Hepatocyte (in vitro differentiated cells): Measurements from ENCODE around the gene FGF9. TPM values are rescaled to one million over a fixed set of nuclear protein-coding genes. Genes with fewer than 3 reads are reported as not detected.

ENCODE experiments used
- DNase-seq: peaks from one replicate; pipeline ENCODE4 v3.0.0-alpha.2; 2016; ENCODE audit warnings: low spot score
- H2AFZ ChIP-seq: fragments of 200-600 bp; sonication (generic); 2 replicates; pipeline ENCODE4 v1.6.0; 2016; ENCODE audit warnings: antibody characterized with exemption, mild to moderate bottlenecking
- H3K27ac ChIP-seq: fragments of 200-600 bp; sonication (generic); 2 replicates; pipeline ENCODE4 v1.5.1; 2016; ENCODE audit warnings: mild to moderate bottlenecking
- H3K27me3 ChIP-seq: fragments of 200-600 bp; sonication (generic); 2 replicates; pipeline ENCODE4 v1.6.1; 2016
- H3K36me3 ChIP-seq: fragments of 200-600 bp; sonication (generic); replicated peaks from 2 replicates; pipeline ENCODE4 v1.5.1; 2016; ENCODE audit warnings: low read depth; ENCODE audit not compliant: insufficient read depth
- H3K4me1 ChIP-seq: fragments of 200-600 bp; sonication (generic); 2 replicates; pipeline ENCODE4 v1.5.1; 2016; ENCODE audit warnings: mild to moderate bottlenecking, moderate library complexity; ENCODE audit not compliant: insufficient read depth
- H3K4me2 ChIP-seq: fragments of 200-600 bp; sonication (generic); 2 replicates; pipeline ENCODE4 v1.6.0; 2016
- H3K4me3 ChIP-seq: fragments of 200-600 bp; sonication (generic); 2 replicates; pipeline ENCODE4 v1.5.1; 2016; ENCODE audit warnings: mild to moderate bottlenecking
- H3K79me2 ChIP-seq: fragments of 200-600 bp; sonication (generic); 2 replicates; pipeline ENCODE4 v1.6.0; 2017; ENCODE audit warnings: mild to moderate bottlenecking
- H3K9me2 ChIP-seq: fragments of 200-600 bp; sonication (generic); replicated peaks from 2 replicates; pipeline ENCODE4 v1.6.0; 2017; ENCODE audit warnings: mild to moderate bottlenecking; ENCODE audit not compliant: insufficient read depth
- H3K9me3 ChIP-seq: fragments of 200-600 bp; sonication (generic); 2 replicates; pipeline ENCODE4 v1.5.1; 2016; ENCODE audit warnings: low read depth, mild to moderate bottlenecking
- H4K20me1 ChIP-seq: fragments of 200-600 bp; sonication (generic); 2 replicates; pipeline ENCODE4 v1.6.0; 2016; ENCODE audit warnings: mild to moderate bottlenecking; ENCODE audit not compliant: insufficient read depth, poor library complexity, severe bottlenecking
- EZH2 ChIP-seq: fragments of 200-600 bp; sonication (generic); IDR thresholded peaks from 2 replicates; pipeline ENCODE4 v1.6.1; 2016; ENCODE audit warnings: antibody characterized with exemption, mild to moderate bottlenecking, borderline replicate concordance
- EZH2phosphoT487 ChIP-seq: fragments of 200-600 bp; sonication (generic); IDR thresholded peaks from one replicate; pipeline ENCODE4 v1.6.1; 2018; ENCODE audit warnings: antibody characterized with exemption, mild to moderate bottlenecking, low read depth, moderate library complexity; ENCODE audit not compliant: unreplicated experiment, severe bottlenecking
- WGBS: methylation state at CpG from one replicate; pipeline ENCODE4 v1.1.6; 2016; ENCODE audit warnings: low lambda C conversion rate; ENCODE audit errors: missing lambda C conversion rate; 5-methylcytosine and 5-hydroxymethylcytosine counted together
- polyA plus RNA-seq: library from polyadenylated mRNA; unstranded; fragments of >200 nt; fragmentation: Nextera tagmentation; extraction: Ambion mirVana; gene quantifications from 2 replicates; pipeline ENCODE4 v1.2.1, GENCODE V29; 2016
- total RNA-seq: library from RNA; depleted of rRNA; stranded (reverse); fragments of >200 nt; gene quantifications from 2 replicates; pipeline ENCODE4 v1.2.3, GENCODE V29; 2014
- TF ChIP-seq, protein P1 (sequence below): fragments of 200-600 bp; sonication (generic); IDR thresholded peaks from 2 replicates; pipeline ENCODE4 v1.5.1; 2016; ENCODE audit warnings: antibody characterized with exemption, mild to moderate bottlenecking; ENCODE audit not compliant: poor library complexity

FGF9 gene
- total and polyA plus RNA-seq, 2 experiments from 2014 or later = 1.6 to 2.0 TPM

DNA sequence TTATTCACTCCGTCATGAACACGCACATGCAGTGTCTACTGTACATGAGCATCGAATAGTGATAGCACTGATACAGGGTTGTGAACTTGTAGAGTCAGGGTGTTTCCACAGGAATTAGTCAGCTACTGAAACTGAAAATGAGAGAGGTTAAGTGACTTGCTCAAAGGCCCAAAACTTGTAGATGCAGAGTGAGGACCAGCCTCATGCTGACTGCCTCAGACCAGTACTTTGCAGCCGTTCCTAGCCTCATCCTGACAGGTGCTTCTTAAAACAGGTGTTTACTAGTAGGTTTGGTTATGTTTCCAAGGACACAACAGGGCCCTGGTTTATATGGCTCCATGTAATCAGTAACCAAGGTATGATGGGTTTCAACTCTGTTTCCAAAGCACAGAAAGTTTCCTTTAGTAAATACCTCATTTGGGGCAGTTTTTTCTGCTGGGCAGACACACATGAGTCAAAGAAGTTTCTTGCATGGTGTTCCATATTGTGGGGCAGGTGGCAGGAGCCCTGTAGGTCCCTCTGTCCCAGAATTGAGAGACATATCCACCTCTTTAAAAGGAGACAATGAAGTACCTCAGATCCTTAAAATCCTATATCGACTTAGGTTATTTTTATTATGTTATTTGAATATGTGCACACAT is 16.0 kb downstream of the FGF9 start:
- no peak overlapping the region for H3K27ac ChIP-seq

DNA sequence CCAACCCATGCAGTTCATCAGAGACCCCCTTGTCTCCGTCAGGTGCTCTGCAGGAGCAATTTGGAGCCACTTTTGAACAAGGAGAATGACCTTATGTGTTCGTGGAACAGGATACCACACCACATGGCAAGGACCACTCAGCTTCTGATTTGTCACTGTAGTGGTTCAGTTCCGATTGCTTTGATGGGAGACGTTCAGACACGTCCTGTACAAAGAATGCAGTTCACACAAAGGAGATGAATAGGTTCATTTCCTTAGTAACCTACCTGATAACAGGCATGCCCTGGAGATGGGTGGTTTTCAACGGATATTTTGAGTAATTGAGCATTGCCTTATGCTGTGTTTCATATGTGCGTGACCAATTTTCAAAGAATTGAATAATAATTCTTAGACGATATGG is 17.2 kb downstream of the FGF9 start:
- 83% methylated on average over 8 of the region's 8 CpGs for whole genome bisulfite sequencing
- no peaks in the 10 kb centered on the region for H3K79me2 ChIP-seq
- H3K27ac ChIP-seq = no peak overlapping the region
- no peaks in the 10 kb centered on the region for H4K20me1 ChIP-seq
- H3K4me2 ChIP-seq = no peak overlapping the region
- H3K36me3 ChIP-seq = no peaks in the 10 kb centered on the region
- no peaks in the 10 kb centered on the region for H3K9me2 ChIP-seq
- no peaks in the 10 kb centered on the region for H3K9me3 ChIP-seq
- no peak overlapping the region for H2AFZ ChIP-seq
- DNase-seq = no peak
- H3K27me3 ChIP-seq = no peaks in the 10 kb centered on the region
- H3K4me1 ChIP-seq = no peaks in the 10 kb centered on the region
- H3K4me3 ChIP-seq = no peak overlapping the region
- TF ChIP-seq EZH2phosphoT487 = no peak
- no peak for TF ChIP-seq EZH2
- TF ChIP-seq, protein P1, sequence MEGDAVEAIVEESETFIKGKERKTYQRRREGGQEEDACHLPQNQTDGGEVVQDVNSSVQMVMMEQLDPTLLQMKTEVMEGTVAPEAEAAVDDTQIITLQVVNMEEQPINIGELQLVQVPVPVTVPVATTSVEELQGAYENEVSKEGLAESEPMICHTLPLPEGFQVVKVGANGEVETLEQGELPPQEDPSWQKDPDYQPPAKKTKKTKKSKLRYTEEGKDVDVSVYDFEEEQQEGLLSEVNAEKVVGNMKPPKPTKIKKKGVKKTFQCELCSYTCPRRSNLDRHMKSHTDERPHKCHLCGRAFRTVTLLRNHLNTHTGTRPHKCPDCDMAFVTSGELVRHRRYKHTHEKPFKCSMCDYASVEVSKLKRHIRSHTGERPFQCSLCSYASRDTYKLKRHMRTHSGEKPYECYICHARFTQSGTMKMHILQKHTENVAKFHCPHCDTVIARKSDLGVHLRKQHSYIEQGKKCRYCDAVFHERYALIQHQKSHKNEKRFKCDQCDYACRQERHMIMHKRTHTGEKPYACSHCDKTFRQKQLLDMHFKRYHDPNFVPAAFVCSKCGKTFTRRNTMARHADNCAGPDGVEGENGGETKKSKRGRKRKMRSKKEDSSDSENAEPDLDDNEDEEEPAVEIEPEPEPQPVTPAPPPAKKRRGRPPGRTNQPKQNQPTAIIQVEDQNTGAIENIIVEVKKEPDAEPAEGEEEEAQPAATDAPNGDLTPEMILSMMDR = no peak

More for the DNA sequence above, 16.0 kb downstream of the FGF9 start:
- TF ChIP-seq EZH2 (no peak), EZH2phosphoT487 (no peak)
- TF ChIP-seq, protein P1 = no peak
- Histone ChIP-seq H3K4me3 (no peak overlapping the region), H3K79me2 (no peaks in the 10 kb centered on the region), H3K27me3 (no peaks in the 10 kb centered on the region), H3K9me2 (no peaks in the 10 kb centered on the region), H3K9me3 (no peaks in the 10 kb centered on the region), H2AFZ (no peak overlapping the region), H3K4me1 (no peaks in the 10 kb centered on the region), H4K20me1 (no peaks in the 10 kb centered on the region), H3K4me2 (no peak overlapping the region), H3K36me3 (no peaks in the 10 kb centered on the region)
- no peak for DNase-seq
- 93% methylated on average over 5 of the region's 5 CpGs for WGBS

DNA sequence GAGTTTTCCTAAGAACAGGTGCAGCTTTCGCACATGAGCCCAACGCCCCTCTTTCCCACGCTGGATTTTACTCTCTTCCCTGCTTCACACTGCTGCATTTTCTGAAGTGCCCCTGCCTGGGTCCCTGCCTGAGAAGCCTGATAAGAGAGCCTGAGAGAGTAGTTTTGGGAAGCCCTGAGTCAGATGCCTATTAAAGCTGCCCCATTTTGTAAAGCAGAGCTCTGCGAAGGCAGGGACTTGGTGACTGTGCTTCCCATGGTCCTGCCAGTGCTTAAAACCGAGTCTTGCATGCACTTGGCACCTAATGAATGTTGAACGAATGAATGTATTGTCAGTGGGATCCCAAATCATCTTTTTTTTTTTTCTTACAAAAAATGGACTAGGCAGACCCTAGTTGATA is 18.2 kb downstream of the FGF9 start:
- 92% methylated on average over 6 of the region's 6 CpGs for whole genome bisulfite sequencing

More for the DNA sequence above, 18.2 kb downstream of the FGF9 start:
- no peaks in the 10 kb centered on the region for H3K4me1 ChIP-seq
- H3K4me3 ChIP-seq = no peak overlapping the region
- H3K9me2 ChIP-seq = no peaks in the 10 kb centered on the region
- no peak overlapping the region for H3K4me2 ChIP-seq
- TF ChIP-seq EZH2 (no peak), EZH2phosphoT487 (no peak)
- TF ChIP-seq, protein P1 = no peak
- H3K79me2 ChIP-seq = no peaks in the 10 kb centered on the region
- no peak for DNase-seq
- no peaks in the 10 kb centered on the region for H3K9me3 ChIP-seq
- no peaks in the 10 kb centered on the region for H4K20me1 ChIP-seq
- no peak overlapping the region for H2AFZ ChIP-seq
- no peak overlapping the region for H3K27ac ChIP-seq
- no peaks in the 10 kb centered on the region for H3K27me3 ChIP-seq
- H3K36me3 ChIP-seq = no peaks in the 10 kb centered on the region
